Ovary (tissue), 3 donors: ENCODE data around the gene PRR5.

Source experiments
- POLR2A ChIP-seq: fragments of 450-650 bp; IDR thresholded peaks from one replicate; pipeline ENCODE4 v1.6.1; 2017; ENCODE audit warnings: antibody characterized with exemption, mild to moderate bottlenecking, moderate library complexity
- TF ChIP-seq, protein P1 (sequence below), 3 donors: fragments of 450-650 bp in 2 of 3; fragments of 200-600 bp in 1 of 3; IDR thresholded peaks; one replicate each; pipeline versions ENCODE4 v1.5.1 to v1.8.0; 2016 to 2022; ENCODE audit warnings: antibody characterized with exemption in 3 of 3, mild to moderate bottlenecking in 1 of 3
- donor health status: DM: no; HTN: no; CAD: no.

DNA sequence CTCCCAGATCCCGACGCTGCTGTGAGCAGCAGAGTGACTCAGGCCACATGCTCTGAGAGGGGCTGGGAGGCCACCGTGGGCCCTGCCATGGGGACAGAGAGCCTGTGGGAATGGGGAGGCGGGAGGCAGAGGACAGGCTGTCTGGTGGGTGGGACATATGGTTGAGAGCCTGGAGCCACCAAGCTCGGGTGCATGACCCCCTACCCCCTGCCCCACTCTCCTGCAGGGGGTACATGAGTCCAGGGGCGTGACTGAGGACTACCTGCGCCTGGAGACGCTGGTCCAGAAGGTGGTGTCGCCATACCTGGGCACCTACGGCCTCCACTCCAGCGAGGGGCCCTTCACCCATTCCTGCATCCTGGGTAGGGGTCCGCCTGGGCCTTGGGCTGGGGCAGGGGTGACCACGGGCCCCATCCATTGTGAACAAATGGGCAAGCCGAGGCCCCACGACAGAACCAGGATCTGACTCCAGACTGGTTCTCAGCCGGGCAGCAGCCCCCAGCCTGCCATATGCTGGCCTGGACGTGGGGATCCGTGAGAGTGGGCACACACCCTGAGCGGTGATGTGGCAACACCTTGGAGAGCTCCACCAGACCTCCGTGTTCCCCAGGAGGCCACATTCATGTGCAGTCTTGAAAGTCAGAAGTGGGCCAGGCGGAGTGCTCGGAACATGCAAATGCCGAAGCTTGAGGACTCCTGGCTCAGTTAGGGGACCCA is 33.0 kb downstream of the PRR5 start:
- TF ChIP-seq, protein P1, sequence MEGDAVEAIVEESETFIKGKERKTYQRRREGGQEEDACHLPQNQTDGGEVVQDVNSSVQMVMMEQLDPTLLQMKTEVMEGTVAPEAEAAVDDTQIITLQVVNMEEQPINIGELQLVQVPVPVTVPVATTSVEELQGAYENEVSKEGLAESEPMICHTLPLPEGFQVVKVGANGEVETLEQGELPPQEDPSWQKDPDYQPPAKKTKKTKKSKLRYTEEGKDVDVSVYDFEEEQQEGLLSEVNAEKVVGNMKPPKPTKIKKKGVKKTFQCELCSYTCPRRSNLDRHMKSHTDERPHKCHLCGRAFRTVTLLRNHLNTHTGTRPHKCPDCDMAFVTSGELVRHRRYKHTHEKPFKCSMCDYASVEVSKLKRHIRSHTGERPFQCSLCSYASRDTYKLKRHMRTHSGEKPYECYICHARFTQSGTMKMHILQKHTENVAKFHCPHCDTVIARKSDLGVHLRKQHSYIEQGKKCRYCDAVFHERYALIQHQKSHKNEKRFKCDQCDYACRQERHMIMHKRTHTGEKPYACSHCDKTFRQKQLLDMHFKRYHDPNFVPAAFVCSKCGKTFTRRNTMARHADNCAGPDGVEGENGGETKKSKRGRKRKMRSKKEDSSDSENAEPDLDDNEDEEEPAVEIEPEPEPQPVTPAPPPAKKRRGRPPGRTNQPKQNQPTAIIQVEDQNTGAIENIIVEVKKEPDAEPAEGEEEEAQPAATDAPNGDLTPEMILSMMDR (IDR thresholded peaks at IDR 0.05) = no peak
- TF ChIP-seq POLR2A = no peak
